GM19035 (cell line): ENCODE measurements around the gene SAC3D1.

Source experiments
- ATAC-seq: cut with Tn5 transposase; IDR thresholded peaks from one replicate; pipeline ENCODE4 v1.9.1; 2021; ENCODE audit not compliant: unreplicated experiment

Gene SAC3D1

GRCh38 chr11:65086809-65087208, 45.8 kb downstream of the SAC3D1 start:
- no peak for ATAC-seq

GRCh38 chr11:65087216-65087615, 46.2 kb downstream of the SAC3D1 start:
- no peak for ATAC-seq

- no peak for ATAC-seq
Observed at GRCh38 chr11:65087827-65088226, 46.8 kb downstream of the SAC3D1 start.

- ATAC-seq = no peak
Observed at GRCh38 chr11:65089621-65090020, 48.6 kb downstream of the SAC3D1 start.

GRCh38 chr11:65090628-65091027, 49.6 kb downstream of the SAC3D1 start:
- no peak for ATAC-seq
